Kidney (tissue), 14 donors: Measurements from ENCODE around the gene ZNF22. TPM values are rescaled to one million over a fixed set of nuclear protein-coding genes. Genes with fewer than 3 reads are reported as not detected.
A peak's percentile ranks its signal among the peaks of the same experiment; 100 is the strongest.

ENCODE experiments used
- DNase-seq, 5 donors: peaks; one replicate each; pipeline ENCODE4 v3.0.0-alpha.2; 2013 to 2020
- FAIRE-seq: peaks from 2 replicates; lab custom pipeline; 2012; peaks lifted over from hg19 to GRCh38; lab: Jason Lieb, UNC
- H3K27ac ChIP-seq, 2 donors: one replicate each; pipeline ENCODE4 v1.7.0; 2013; ENCODE audit warnings: low read depth in 2 of 2, low read length in 2 of 2, inconsistent platforms in 1 of 2
- H3K27me3 ChIP-seq: one replicate; pipeline ENCODE4 v1.7.1; 2013; ENCODE audit warnings: low read length, inconsistent platforms; ENCODE audit not compliant: control insufficient read depth, insufficient read depth
- H3K36me3 ChIP-seq, 3 donors: one replicate each; pipeline versions ENCODE4 v1.7.0 to v1.7.1; 2013; ENCODE audit warnings: low read length in 3 of 3, control low read depth in 1 of 3, inconsistent platforms in 1 of 3; ENCODE audit not compliant: insufficient read depth in 3 of 3, control insufficient read depth in 2 of 3
- H3K4me1 ChIP-seq, 3 donors: one replicate each; pipeline versions ENCODE4 v1.7.0 to v1.7.1; 2013; ENCODE audit warnings: low read length in 3 of 3, inconsistent platforms in 1 of 3, low read depth in 1 of 3; ENCODE audit not compliant: control insufficient read depth in 2 of 3, insufficient read depth in 2 of 3
- H3K4me3 ChIP-seq, 3 donors: one replicate each; pipeline versions ENCODE4 v1.7.0 to v1.8.1; 2013; ENCODE audit warnings: low read length in 3 of 3, control low read depth in 1 of 3, inconsistent platforms in 1 of 3
- H3K9ac ChIP-seq, 3 donors: one replicate each; pipeline versions ENCODE4 v1.7.0 to v1.7.1; 2013; ENCODE audit warnings: low read length in 3 of 3, control low read depth in 1 of 3, inconsistent platforms in 1 of 3
- H3K9me3 ChIP-seq, 3 donors: one replicate each; pipeline versions ENCODE4 v1.7.0 to v1.7.1; 2013; ENCODE audit warnings: low read length in 3 of 3, control low read depth in 1 of 3, inconsistent platforms in 1 of 3; ENCODE audit not compliant: control insufficient read depth in 2 of 3, insufficient read depth in 1 of 3
- CTCF ChIP-seq: IDR thresholded peaks from 3 replicates; pipeline ENCODE4 v1.5.1; 2012; ENCODE audit warnings: mild to moderate bottlenecking, moderate library complexity, borderline replicate concordance; ENCODE audit not compliant: insufficient read depth; ENCODE audit errors: extremely low read depth
- intact Hi-C: fragments of 100-400 bp; cut with DNase I; formaldehyde crosslinking; loops from one replicate; pipeline ENCODE4 v1.11.1; 2022
- polyA plus RNA-seq: library from polyadenylated mRNA; stranded (reverse); fragments of 350-450 nt; fragmentation: Illumina TruSeq; extraction: RNeasy Lipid Tissue Mini Kit (QIAGEN cat#74804); gene quantifications from one replicate; pipeline ENCODE4 v1.2.3, GENCODE V29; 2014; ENCODE audit warnings: low read depth, low replicate concordance; ENCODE audit not compliant: insufficient read depth
- total RNA-seq: library from RNA; stranded (reverse); fragmentation: NEBNext Ultra II Directional; extraction: Animal tissue kit (Norgen Biotek cat#: 25700); gene quantifications from one replicate; pipeline ENCODE4 v1.2.1, GENCODE V29; 2021
- donor health status: control.
- donor health status: control.
- donor health status: control.
- donor health status: control.
- donor health status: control.
- donor health status: DM: yes; HTN: yes; CAD: no.
- donor health status: Normal renal cell carcinoma (clear cell type).

The ZNF22 gene
- total and polyA plus RNA-seq, 2 donors from 2014 or later, result 18.7 to 24.5 TPM

- Histone ChIP-seq H3K27ac (peak overlapping the region; percentile 66 to 74), H3K4me3 (peak overlapping the region in 1 of 3 donors; percentile 23), H3K36me3 (peaks cover 0 to 7% (median 6%) of the 10 kb centered on the region in 3 donors), H3K9ac (peak overlapping the region in 1 of 3 donors; percentile 24), H3K9me3 (no peaks in the 10 kb centered on the region), H3K4me1 (peaks cover 8 to 68% (median 42%) of the 10 kb centered on the region in 3 donors), H3K27me3 (no peaks in the 10 kb centered on the region)
- intact Hi-C loops, result no loop called here
- peak in 2 of 5 donors; percentile 51 to 67 for DNase-seq
- FAIRE-seq, result no peak
- TF ChIP-seq CTCF, result peak; percentile 2
Measured at GRCh38 chr10:44965651-44966097, 35.0 kb upstream of the ZNF22 start.

- no peaks in the 10 kb centered on the region for H3K27me3 ChIP-seq
- intact Hi-C loops, result no loop called here
- H3K4me1 ChIP-seq, result peaks cover 5 to 64% (median 42%) of the 10 kb centered on the region in 3 donors
- FAIRE-seq (no peak), DNase-seq (peak in 1 of 5 donors; percentile 37)
- TF ChIP-seq CTCF, result no peak
- no peaks in the 10 kb centered on the region for H3K9me3 ChIP-seq
- H3K27ac ChIP-seq, result peak overlapping the region; percentile 53 to 74
- H3K4me3 ChIP-seq, result no peak overlapping the region
- peaks cover 0 to 13% (median 11%) of the 10 kb centered on the region in 3 donors for H3K36me3 ChIP-seq
- no peak overlapping the region for H3K9ac ChIP-seq
Measured at GRCh38 chr10:44966129-44966815, 34.5 kb upstream of the ZNF22 start.

GRCh38 chr10:44966816-44967509, 33.8 kb upstream of the ZNF22 start:
- H3K4me1 ChIP-seq, result peaks cover 5 to 61% (median 41%) of the 10 kb centered on the region in 3 donors
- H3K9ac ChIP-seq, result no peak overlapping the region
- H3K4me3 ChIP-seq, result no peak overlapping the region
- intact Hi-C loops, result no loop called here
- TF ChIP-seq CTCF, result no peak
- H3K36me3 ChIP-seq, result peaks cover 0 to 20% (median 18%) of the 10 kb centered on the region in 3 donors
- no peaks in the 10 kb centered on the region for H3K9me3 ChIP-seq
- DNase-seq (peak in 1 of 5 donors; percentile 51), FAIRE-seq (no peak)
- peak overlapping the region; percentile 41 to 47 for H3K27ac ChIP-seq
- no peaks in the 10 kb centered on the region for H3K27me3 ChIP-seq
